Activated naive CD4-positive, alpha-beta T cell treated with anti-CD3 and anti-CD28 coated beads, Interleukin-2, amount 10 ng/mL, durations not matched to agents 7 days and 5 days (primary cell): ENCODE data around the gene PRDM1.
A peak's percentile ranks its signal among the peaks of the same experiment; 100 is the strongest.

Source experiments
- CTCF ChIA-PET: fragments of 350-600 bp; sonication (Branson Sonifier 250); formaldehyde crosslinking; loops from one replicate; lab custom pipeline; 2021; ENCODE audit warnings: antibody characterized with exemption; lab: Charles Lee
- DNase-seq: peaks from one replicate; pipeline ENCODE4 v3.0.0-alpha.2; 2020
- H3K27ac Mint-ChIP-seq: one replicate; pipeline ENCODE4 v1.8.0; 2021; ENCODE audit warnings: mild to moderate bottlenecking, moderate library complexity, mixed read lengths
- H3K27me3 Mint-ChIP-seq: one replicate; pipeline ENCODE4 v1.8.0; 2021; ENCODE audit warnings: mild to moderate bottlenecking, mixed read lengths
- H3K36me3 Mint-ChIP-seq: one replicate; pipeline ENCODE4 v1.8.0; 2021; ENCODE audit warnings: mixed read lengths
- H3K4me1 Mint-ChIP-seq: one replicate; pipeline ENCODE4 v1.8.0; 2021; ENCODE audit warnings: mixed read lengths
- H3K4me3 Mint-ChIP-seq: one replicate; pipeline ENCODE4 v1.8.0; 2021; ENCODE audit warnings: mild to moderate bottlenecking, moderate library complexity, mixed read lengths
- H3K9me3 Mint-ChIP-seq: one replicate; pipeline ENCODE4 v1.8.0; 2021; ENCODE audit warnings: mixed read lengths

Gene PRDM1

GRCh38 chr6:106106276-106107042, 20.3 kb downstream of the PRDM1 start:
- CTCF ChIA-PET: interaction anchor here (1.3 kb wide), 1 partner anchor 117 kb away, joined by 5 read pairs; no protein-coding TSS in a partner anchor
- no peak for DNase-seq
- no peak overlapping the region for H3K27ac Mint-ChIP-seq
- peaks cover 55% of the 10 kb centered on the region for H3K4me1 Mint-ChIP-seq
- peaks cover 23% of the 10 kb centered on the region for H3K27me3 Mint-ChIP-seq
- peaks cover 74% of the 10 kb centered on the region for H3K36me3 Mint-ChIP-seq
- H3K9me3 Mint-ChIP-seq: no peaks in the 10 kb centered on the region
- no peak overlapping the region for H3K4me3 Mint-ChIP-seq

- H3K36me3 Mint-ChIP-seq: peaks cover 69% of the 10 kb centered on the region
- H3K4me3 Mint-ChIP-seq: no peak overlapping the region
- DNase-seq: no peak
- H3K4me1 Mint-ChIP-seq: peaks cover 54% of the 10 kb centered on the region
- H3K9me3 Mint-ChIP-seq: no peaks in the 10 kb centered on the region
- CTCF ChIA-PET: no interaction called here
- H3K27me3 Mint-ChIP-seq: peaks cover 23% of the 10 kb centered on the region
- H3K27ac Mint-ChIP-seq: no peak overlapping the region
Observed at GRCh38 chr6:106107043-106107613, 21.0 kb downstream of the PRDM1 start.

- H3K27me3 Mint-ChIP-seq: peaks cover 26% of the 10 kb centered on the region
- H3K4me3 Mint-ChIP-seq: no peak overlapping the region
- no peak overlapping the region for H3K27ac Mint-ChIP-seq
- H3K36me3 Mint-ChIP-seq: peaks cover 60% of the 10 kb centered on the region
- CTCF ChIA-PET: no interaction called here
- no peak for DNase-seq
- no peaks in the 10 kb centered on the region for H3K9me3 Mint-ChIP-seq
- peaks cover 54% of the 10 kb centered on the region for H3K4me1 Mint-ChIP-seq
Observed at GRCh38 chr6:106108129-106108528, 22.0 kb downstream of the PRDM1 start.

GRCh38 chr6:106109029-106109428, 22.9 kb downstream of the PRDM1 start:
- H3K4me3 Mint-ChIP-seq: no peak overlapping the region

GRCh38 chr6:106110164-106110826, 24.2 kb downstream of the PRDM1 start:
- CTCF ChIA-PET: interaction anchor here (1.2 kb wide), 1 partner anchor 11 kb away, joined by 3 read pairs; no protein-coding TSS in a partner anchor
- no peak for DNase-seq
- peaks cover 36% of the 10 kb centered on the region for H3K27me3 Mint-ChIP-seq
- H3K27ac Mint-ChIP-seq: no peak overlapping the region
- peaks cover 42% of the 10 kb centered on the region for H3K36me3 Mint-ChIP-seq
- no peak overlapping the region for H3K4me3 Mint-ChIP-seq
- H3K9me3 Mint-ChIP-seq: no peaks in the 10 kb centered on the region
- H3K4me1 Mint-ChIP-seq: peaks cover 55% of the 10 kb centered on the region

More at GRCh38 chr6:106109029-106109428, 22.9 kb downstream of the PRDM1 start:
- Mint-ChIP-seq H3K27ac (no peak overlapping the region), H3K9me3 (no peaks in the 10 kb centered on the region), H3K36me3 (peaks cover 52% of the 10 kb centered on the region), H3K27me3 (peaks cover 28% of the 10 kb centered on the region), H3K4me1 (peaks cover 54% of the 10 kb centered on the region)
- CTCF ChIA-PET: no interaction called here
- no peak for DNase-seq

- CTCF ChIA-PET: interaction anchor here (0.7 to 1.6 kb wide), 3 partner anchors 10 to 420 kb away, joined by 3 to 5 read pairs (median 4); no protein-coding TSS in a partner anchor
- Mint-ChIP-seq H3K27me3 (peaks cover 48% of the 10 kb centered on the region), H3K36me3 (peaks cover 23% of the 10 kb centered on the region), H3K27ac (no peak overlapping the region), H3K9me3 (no peaks in the 10 kb centered on the region), H3K4me3 (no peak overlapping the region), H3K4me1 (peaks cover 55% of the 10 kb centered on the region)
- DNase-seq: no peak
Observed at GRCh38 chr6:106112433-106112832, 26.3 kb downstream of the PRDM1 start.

- H3K4me3 Mint-ChIP-seq: no peak overlapping the region
- CTCF ChIA-PET: interaction anchor here (1.6 kb wide), 1 partner anchor 11 kb away, joined by 5 read pairs; no protein-coding TSS in a partner anchor
Observed at GRCh38 chr6:106113256-106113959, 27.3 kb downstream of the PRDM1 start.

GRCh38 chr6:106114492-106114891, 28.4 kb downstream of the PRDM1 start:
- no peak overlapping the region for H3K27ac Mint-ChIP-seq
- H3K9me3 Mint-ChIP-seq: peaks cover 6% of the 10 kb centered on the region
- CTCF ChIA-PET: interaction anchor here (1.0 kb wide), 1 partner anchor 16 kb away, joined by 4 read pairs; no protein-coding TSS in a partner anchor
- H3K4me1 Mint-ChIP-seq: peaks cover 74% of the 10 kb centered on the region
- no peak overlapping the region for H3K4me3 Mint-ChIP-seq
- DNase-seq: peak; percentile 48
- peaks cover 10% of the 10 kb centered on the region for H3K36me3 Mint-ChIP-seq
- H3K27me3 Mint-ChIP-seq: peaks cover 60% of the 10 kb centered on the region

More at GRCh38 chr6:106113256-106113959, 27.3 kb downstream of the PRDM1 start:
- H3K36me3 Mint-ChIP-seq: peaks cover 16% of the 10 kb centered on the region
- peaks cover 64% of the 10 kb centered on the region for H3K4me1 Mint-ChIP-seq
- no peak overlapping the region for H3K27ac Mint-ChIP-seq
- peaks cover 53% of the 10 kb centered on the region for H3K27me3 Mint-ChIP-seq
- H3K9me3 Mint-ChIP-seq: no peaks in the 10 kb centered on the region
- no peak for DNase-seq

- H3K36me3 Mint-ChIP-seq: peaks cover 3% of the 10 kb centered on the region
- no peak overlapping the region for H3K27ac Mint-ChIP-seq
- CTCF ChIA-PET: interaction anchor here (1.2 kb wide), 1 partner anchor 30 kb away, joined by 3 read pairs; no protein-coding TSS in a partner anchor
- H3K27me3 Mint-ChIP-seq: peaks cover 57% of the 10 kb centered on the region
- no peak for DNase-seq
- H3K4me1 Mint-ChIP-seq: peaks cover 82% of the 10 kb centered on the region
- peaks cover 6% of the 10 kb centered on the region for H3K9me3 Mint-ChIP-seq
- no peak overlapping the region for H3K4me3 Mint-ChIP-seq
Observed at GRCh38 chr6:106115286-106115685, 29.1 kb downstream of the PRDM1 start.

- Mint-ChIP-seq H3K9me3 (peaks cover 6% of the 10 kb centered on the region), H3K27ac (peak overlapping the region; percentile 21), H3K4me3 (no peak overlapping the region), H3K36me3 (peaks cover 1% of the 10 kb centered on the region), H3K27me3 (peaks cover 53% of the 10 kb centered on the region), H3K4me1 (peaks cover 82% of the 10 kb centered on the region)
- CTCF ChIA-PET: interaction anchor here (1.0 to 2.2 kb wide), 6 partner anchors 14 to 107 kb away, joined by 3 to 7 read pairs (median 3); no protein-coding TSS in a partner anchor
- no peak for DNase-seq
Observed at GRCh38 chr6:106116125-106116832, 30.1 kb downstream of the PRDM1 start.

- peak overlapping the region; percentile 47 for H3K27ac Mint-ChIP-seq
- H3K4me3 Mint-ChIP-seq: no peak overlapping the region
- DNase-seq: peak; percentile 70
- peaks cover 57% of the 10 kb centered on the region for H3K27me3 Mint-ChIP-seq
- CTCF ChIA-PET: interaction anchor here (1.1 to 2.9 kb wide), 7 partner anchors 12 to 106 kb away, joined by 3 to 16 read pairs (median 3); no protein-coding TSS in a partner anchor
- H3K9me3 Mint-ChIP-seq: peaks cover 6% of the 10 kb centered on the region
- peaks cover 71% of the 10 kb centered on the region for H3K4me1 Mint-ChIP-seq
- H3K36me3 Mint-ChIP-seq: no peaks in the 10 kb centered on the region
Observed at GRCh38 chr6:106117579-106117978, 31.4 kb downstream of the PRDM1 start.

- no peak for DNase-seq
- H3K27me3 Mint-ChIP-seq: peaks cover 51% of the 10 kb centered on the region
- H3K27ac Mint-ChIP-seq: no peak overlapping the region
- no peaks in the 10 kb centered on the region for H3K36me3 Mint-ChIP-seq
- H3K4me1 Mint-ChIP-seq: peaks cover 58% of the 10 kb centered on the region
- CTCF ChIA-PET: interaction anchor here (0.6 to 2.9 kb wide), 4 partner anchors 22 to 369 kb away, joined by 3 to 16 read pairs (median 4); no protein-coding TSS in a partner anchor
- H3K4me3 Mint-ChIP-seq: no peak overlapping the region
- H3K9me3 Mint-ChIP-seq: peaks cover 6% of the 10 kb centered on the region
Observed at GRCh38 chr6:106118835-106119431, 32.8 kb downstream of the PRDM1 start.
